Esophagus muscularis mucosa (tissue), 4 donors: ENCODE results near the gene WRNIP1.

Source experiments
- EP300 ChIP-seq: sonication (generic); formaldehyde crosslinking; IDR thresholded peaks from one replicate; pipeline ENCODE4 v1.6.1; 2017; ENCODE audit warnings: antibody characterized with exemption
- POLR2A ChIP-seq: fragments of 450-650 bp; IDR thresholded peaks from one replicate; pipeline ENCODE4 v1.6.1; 2017; ENCODE audit warnings: antibody characterized with exemption, moderate library complexity, mild to moderate bottlenecking, low read depth
- POLR2AphosphoS5 ChIP-seq, 2 donors: sonication (generic); formaldehyde crosslinking; IDR thresholded peaks; one replicate each; pipeline ENCODE4 v1.6.1; 2017; ENCODE audit warnings: antibody characterized with exemption in 2 of 2
- TF ChIP-seq, protein P1 (sequence below), 3 experiments: fragments of 200-600 bp in 2 of 3; fragments of 450-650 bp in 1 of 3; sonication (generic) in 2 of 3; IDR thresholded peaks; one replicate each; pipeline ENCODE4 v1.5.1; 2017 to 2019; ENCODE audit warnings: antibody characterized with exemption in 3 of 3, mild to moderate bottlenecking in 2 of 3, moderate library complexity in 1 of 3

DNA sequence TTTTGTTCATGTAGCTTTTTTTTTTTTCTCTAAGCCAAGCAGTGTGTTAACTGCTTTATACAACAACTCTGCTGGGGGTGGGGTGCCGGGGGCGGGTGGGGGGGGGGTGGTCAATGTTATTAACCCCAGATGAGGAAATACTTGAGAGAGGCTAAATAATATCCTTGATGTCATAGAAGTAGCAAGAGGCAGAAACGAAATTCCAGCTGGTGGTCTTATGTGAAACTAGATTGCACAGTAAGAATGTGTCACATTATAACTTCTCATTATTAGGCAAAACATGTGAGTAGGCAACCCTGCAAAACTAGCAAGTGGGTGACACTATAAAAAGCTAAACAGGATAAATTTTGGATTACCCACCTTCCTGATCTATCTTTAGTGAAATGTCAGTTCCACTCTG is 27.3 kb upstream of the WRNIP1 start:
- TF ChIP-seq, protein P1, sequence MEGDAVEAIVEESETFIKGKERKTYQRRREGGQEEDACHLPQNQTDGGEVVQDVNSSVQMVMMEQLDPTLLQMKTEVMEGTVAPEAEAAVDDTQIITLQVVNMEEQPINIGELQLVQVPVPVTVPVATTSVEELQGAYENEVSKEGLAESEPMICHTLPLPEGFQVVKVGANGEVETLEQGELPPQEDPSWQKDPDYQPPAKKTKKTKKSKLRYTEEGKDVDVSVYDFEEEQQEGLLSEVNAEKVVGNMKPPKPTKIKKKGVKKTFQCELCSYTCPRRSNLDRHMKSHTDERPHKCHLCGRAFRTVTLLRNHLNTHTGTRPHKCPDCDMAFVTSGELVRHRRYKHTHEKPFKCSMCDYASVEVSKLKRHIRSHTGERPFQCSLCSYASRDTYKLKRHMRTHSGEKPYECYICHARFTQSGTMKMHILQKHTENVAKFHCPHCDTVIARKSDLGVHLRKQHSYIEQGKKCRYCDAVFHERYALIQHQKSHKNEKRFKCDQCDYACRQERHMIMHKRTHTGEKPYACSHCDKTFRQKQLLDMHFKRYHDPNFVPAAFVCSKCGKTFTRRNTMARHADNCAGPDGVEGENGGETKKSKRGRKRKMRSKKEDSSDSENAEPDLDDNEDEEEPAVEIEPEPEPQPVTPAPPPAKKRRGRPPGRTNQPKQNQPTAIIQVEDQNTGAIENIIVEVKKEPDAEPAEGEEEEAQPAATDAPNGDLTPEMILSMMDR (IDR thresholded peaks at IDR 0.05), result no peak
- TF ChIP-seq POLR2AphosphoS5 (IDR thresholded peaks at IDR 0.05) (no peak), POLR2A (no peak), EP300 (no peak)
